ENCODE results near the gene TRIM52. TPM values are rescaled to one million over a fixed set of nuclear protein-coding genes. Genes with fewer than 3 reads are reported as not detected.
A peak's percentile ranks its signal among the peaks of the same experiment; 100 is the strongest.

Gene TRIM52
- total and polyA plus RNA-seq, 9 of the 15 experiments (the other 6 are each of a cell fraction or from before 2014, with no cell fraction given), result 3.3 to 21.9 (median 13.5) TPM

DNA sequence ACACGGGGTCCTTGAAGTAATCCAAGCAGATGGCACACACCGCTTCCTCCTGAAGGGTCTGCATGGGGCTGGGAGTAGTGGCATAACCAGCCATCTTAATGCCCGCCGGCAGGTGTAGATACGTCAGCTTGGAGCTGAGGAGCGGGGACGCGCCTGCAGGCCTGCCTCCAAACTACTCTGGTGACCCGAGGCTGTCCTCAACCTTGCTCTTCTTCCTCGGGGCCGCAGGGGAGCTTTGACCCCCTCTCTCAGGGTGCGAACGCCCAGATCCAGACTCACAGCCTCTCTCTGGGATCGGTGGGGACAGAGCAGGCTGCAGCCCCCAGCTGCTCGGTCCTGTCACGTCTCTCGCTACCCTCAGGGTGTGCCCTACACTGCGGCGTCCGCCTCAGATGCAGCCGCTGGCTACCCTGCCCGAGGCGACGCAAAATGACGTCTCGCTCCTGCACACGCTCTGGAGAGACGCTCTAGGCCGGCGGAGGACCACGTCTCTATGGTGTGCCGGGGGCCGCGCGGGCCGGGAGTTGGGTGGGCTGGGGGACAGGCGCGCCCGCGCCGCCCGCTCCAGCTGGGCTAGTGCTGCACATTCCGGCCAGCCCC is at the start of gene TRIM52 (continued):
- TF ChIP-seq CBX3 (IDR thresholded peaks at IDR 0.05; ENCODE audit: borderline replicate concordance in 1 of 2, low read length in 2 of 2), result no peak
- TF ChIP-seq ZNF408 (CRISPR knock-in tag; IDR thresholded peaks at IDR 0.05; ENCODE audit: low read depth), result no peak
- TF ChIP-seq NR2C1 (IDR thresholded peaks at IDR 0.05), result peak; percentile 50; the same call in 1 of the 2 replicates
- 0 out of 2 replicates have a peak, but pooled peaks have one; percentile 23 for TF ChIP-seq NR2C1 (tag; IDR thresholded peaks at IDR 0.05)
- peak; percentile 84 to 96; a peak in 3 of 4 replicates for TF ChIP-seq SIN3A (IDR thresholded peaks at IDR 0.05; ENCODE audit: borderline replicate concordance in 2 of 2, control insufficient read depth in 1 of 2, low read depth in 2 of 2, low read length in 2 of 2)
- no peak for TF ChIP-seq OTX1 (CRISPR knock-in tag; IDR thresholded peaks at IDR 0.05)
- no peak for TF ChIP-seq NFXL1 (CRISPR knock-in tag; IDR thresholded peaks at IDR 0.05)
- TF ChIP-seq, protein P1, sequence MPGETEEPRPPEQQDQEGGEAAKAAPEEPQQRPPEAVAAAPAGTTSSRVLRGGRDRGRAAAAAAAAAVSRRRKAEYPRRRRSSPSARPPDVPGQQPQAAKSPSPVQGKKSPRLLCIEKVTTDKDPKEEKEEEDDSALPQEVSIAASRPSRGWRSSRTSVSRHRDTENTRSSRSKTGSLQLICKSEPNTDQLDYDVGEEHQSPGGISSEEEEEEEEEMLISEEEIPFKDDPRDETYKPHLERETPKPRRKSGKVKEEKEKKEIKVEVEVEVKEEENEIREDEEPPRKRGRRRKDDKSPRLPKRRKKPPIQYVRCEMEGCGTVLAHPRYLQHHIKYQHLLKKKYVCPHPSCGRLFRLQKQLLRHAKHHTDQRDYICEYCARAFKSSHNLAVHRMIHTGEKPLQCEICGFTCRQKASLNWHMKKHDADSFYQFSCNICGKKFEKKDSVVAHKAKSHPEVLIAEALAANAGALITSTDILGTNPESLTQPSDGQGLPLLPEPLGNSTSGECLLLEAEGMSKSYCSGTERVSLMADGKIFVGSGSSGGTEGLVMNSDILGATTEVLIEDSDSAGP (CRISPR knock-in tag; IDR thresholded peaks at IDR 0.05), result 0 out of 2 replicates have a peak, but pooled peaks have one; percentile 35
- TF ChIP-seq KDM5B (IDR thresholded peaks at IDR 0.05; ENCODE audit: insufficient replicate concordance, low read depth, low read length), result peak; percentile 90
- 0 out of 4 replicates have a peak, but pooled peaks of 1 of the 2 experiments have one; percentile 45 for TF ChIP-seq ARNT (IDR thresholded peaks at IDR 0.05)
- TF ChIP-seq ZNF143 (CRISPR knock-in tag; IDR thresholded peaks at IDR 0.05), result no peak
- TF ChIP-seq, protein P2, sequence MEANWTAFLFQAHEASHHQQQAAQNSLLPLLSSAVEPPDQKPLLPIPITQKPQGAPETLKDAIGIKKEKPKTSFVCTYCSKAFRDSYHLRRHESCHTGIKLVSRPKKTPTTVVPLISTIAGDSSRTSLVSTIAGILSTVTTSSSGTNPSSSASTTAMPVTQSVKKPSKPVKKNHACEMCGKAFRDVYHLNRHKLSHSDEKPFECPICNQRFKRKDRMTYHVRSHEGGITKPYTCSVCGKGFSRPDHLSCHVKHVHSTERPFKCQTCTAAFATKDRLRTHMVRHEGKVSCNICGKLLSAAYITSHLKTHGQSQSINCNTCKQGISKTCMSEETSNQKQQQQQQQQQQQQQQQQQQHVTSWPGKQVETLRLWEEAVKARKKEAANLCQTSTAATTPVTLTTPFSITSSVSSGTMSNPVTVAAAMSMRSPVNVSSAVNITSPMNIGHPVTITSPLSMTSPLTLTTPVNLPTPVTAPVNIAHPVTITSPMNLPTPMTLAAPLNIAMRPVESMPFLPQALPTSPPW (CRISPR knock-in tag; IDR thresholded peaks at IDR 0.05), result peak; percentile 33; the same call in 1 of the 2 replicates
- TF ChIP-seq, protein P3, sequence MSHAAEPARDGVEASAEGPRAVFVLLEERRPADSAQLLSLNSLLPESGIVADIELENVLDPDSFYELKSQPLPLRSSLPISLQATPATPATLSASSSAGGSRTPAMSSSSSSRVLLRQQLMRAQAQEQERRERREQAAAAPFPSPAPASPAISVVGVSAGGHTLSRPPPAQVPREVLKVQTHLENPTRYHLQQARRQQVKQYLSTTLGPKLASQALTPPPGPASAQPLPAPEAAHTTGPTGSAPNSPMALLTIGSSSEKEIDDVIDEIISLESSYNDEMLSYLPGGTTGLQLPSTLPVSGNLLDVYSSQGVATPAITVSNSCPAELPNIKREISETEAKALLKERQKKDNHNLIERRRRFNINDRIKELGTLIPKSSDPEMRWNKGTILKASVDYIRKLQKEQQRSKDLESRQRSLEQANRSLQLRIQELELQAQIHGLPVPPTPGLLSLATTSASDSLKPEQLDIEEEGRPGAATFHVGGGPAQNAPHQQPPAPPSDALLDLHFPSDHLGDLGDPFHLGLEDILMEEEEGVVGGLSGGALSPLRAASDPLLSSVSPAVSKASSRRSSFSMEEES (CRISPR knock-in tag; IDR thresholded peaks at IDR 0.05), result 0 out of 2 replicates have a peak, but pooled peaks have one; percentile 1
- peak; percentile 89 for TF ChIP-seq TBP (optimal IDR thresholded peaks at IDR 0.05; ENCODE audit: low read depth, low read length)
- TF ChIP-seq TEAD4 (IDR thresholded peaks at IDR 0.05; ENCODE audit: low read length), result peak; percentile 8; the same call in 1 of the 2 replicates
- no peak for TF ChIP-seq TEAD4 (CRISPR knock-in tag; IDR thresholded peaks at IDR 0.05; ENCODE audit: borderline replicate concordance)
- TF ChIP-seq, protein P4, sequence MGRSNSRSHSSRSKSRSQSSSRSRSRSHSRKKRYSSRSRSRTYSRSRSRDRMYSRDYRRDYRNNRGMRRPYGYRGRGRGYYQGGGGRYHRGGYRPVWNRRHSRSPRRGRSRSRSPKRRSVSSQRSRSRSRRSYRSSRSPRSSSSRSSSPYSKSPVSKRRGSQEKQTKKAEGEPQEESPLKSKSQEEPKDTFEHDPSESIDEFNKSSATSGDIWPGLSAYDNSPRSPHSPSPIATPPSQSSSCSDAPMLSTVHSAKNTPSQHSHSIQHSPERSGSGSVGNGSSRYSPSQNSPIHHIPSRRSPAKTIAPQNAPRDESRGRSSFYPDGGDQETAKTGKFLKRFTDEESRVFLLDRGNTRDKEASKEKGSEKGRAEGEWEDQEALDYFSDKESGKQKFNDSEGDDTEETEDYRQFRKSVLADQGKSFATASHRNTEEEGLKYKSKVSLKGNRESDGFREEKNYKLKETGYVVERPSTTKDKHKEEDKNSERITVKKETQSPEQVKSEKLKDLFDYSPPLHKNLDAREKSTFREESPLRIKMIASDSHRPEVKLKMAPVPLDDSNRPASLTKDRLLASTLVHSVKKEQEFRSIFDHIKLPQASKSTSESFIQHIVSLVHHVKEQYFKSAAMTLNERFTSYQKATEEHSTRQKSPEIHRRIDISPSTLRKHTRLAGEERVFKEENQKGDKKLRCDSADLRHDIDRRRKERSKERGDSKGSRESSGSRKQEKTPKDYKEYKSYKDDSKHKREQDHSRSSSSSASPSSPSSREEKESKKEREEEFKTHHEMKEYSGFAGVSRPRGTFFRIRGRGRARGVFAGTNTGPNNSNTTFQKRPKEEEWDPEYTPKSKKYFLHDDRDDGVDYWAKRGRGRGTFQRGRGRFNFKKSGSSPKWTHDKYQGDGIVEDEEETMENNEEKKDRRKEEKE (IDR thresholded peaks at IDR 0.05; ENCODE audit: borderline replicate concordance in 1 of 2, control insufficient read depth in 1 of 2, low read depth in 2 of 2, low read length in 1 of 2), result 0 out of 4 replicates have a peak, but pooled peaks of 1 of the 2 experiments have one; percentile 18
- peak; percentile 76 for TF ChIP-seq CTBP1 (IDR thresholded peaks at IDR 0.05; ENCODE audit: borderline replicate concordance)
- peak; percentile 15 for TF ChIP-seq NFIC (IDR thresholded peaks at IDR 0.05)
- peak; percentile 73; the same call in 1 of the 2 replicates for TF ChIP-seq HDAC2 (IDR thresholded peaks at IDR 0.05)
